H1 (cell line): Measurements from ENCODE around the gene BACE2. TPM values are rescaled to one million over a fixed set of nuclear protein-coding genes. Genes with fewer than 3 reads are reported as not detected.

Source experiments
- CTCF ChIA-PET: fragments of 300-600 bp; sonication (Branson Sonifier 250); formaldehyde crosslinking; loops from one replicate; lab custom pipeline; 2021; ENCODE audit not compliant: partially characterized antibody; lab: Charles Lee
- POLR2A ChIA-PET: fragments of 300-600 bp; sonication (Branson Sonifier 250); formaldehyde crosslinking; loops from one replicate; lab custom pipeline; 2021; ENCODE audit warnings: inconsistent platforms; ENCODE audit not compliant: partially characterized antibody; lab: Charles Lee
- DNase-seq, 2 experiments: peaks; one replicate each; pipeline versions ENCODE4 v3.0.0 to v3.0.0-alpha.2; 2010 to 2022; ENCODE audit warnings: low spot score in 2 of 2, low read depth in 1 of 2, mixed read lengths in 1 of 2
- FAIRE-seq: peaks from 2 replicates; lab custom pipeline; 2011; peaks lifted over from hg19 to GRCh38; lab: Jason Lieb, UNC
- H2AFZ ChIP-seq: 2 replicates; pipeline ENCODE4 v1.8.1; 2012; ENCODE audit warnings: low read length, inconsistent platforms
- H2AK5ac ChIP-seq: 2 replicates; pipeline ENCODE4 v1.6.1; 2013; ENCODE audit warnings: low read depth, low read length
- H2BK120ac ChIP-seq: replicated peaks from 2 replicates; pipeline ENCODE3; 2013; ENCODE audit warnings: low read depth, low read length, inconsistent platforms
- H2BK12ac ChIP-seq: 2 replicates; pipeline ENCODE4 v1.6.1; 2013; ENCODE audit warnings: low read depth, low read length
- H2BK15ac ChIP-seq: 2 replicates; pipeline ENCODE4 v1.6.1; 2013; ENCODE audit warnings: low read length
- H2BK20ac ChIP-seq: 2 replicates; pipeline ENCODE4 v1.6.1; 2013; ENCODE audit warnings: low read length
- H2BK5ac ChIP-seq: 2 replicates; pipeline ENCODE4 v1.6.1; 2013; ENCODE audit warnings: low read depth, low read length
- H3K14ac ChIP-seq: 2 replicates; pipeline ENCODE4 v1.6.1; 2013; ENCODE audit warnings: inconsistent platforms; ENCODE audit not compliant: insufficient read length
- H3K18ac ChIP-seq: 2 replicates; pipeline ENCODE4 v1.6.1; 2013; ENCODE audit warnings: low read length; ENCODE audit errors: extremely low read depth
- H3K23ac ChIP-seq: 2 replicates; pipeline ENCODE4 v1.6.1; 2013; ENCODE audit warnings: inconsistent platforms; ENCODE audit not compliant: insufficient read length
- H3K23me2 ChIP-seq: 2 replicates; pipeline ENCODE4 v1.6.1; 2013; ENCODE audit warnings: low read depth, low read length
- H3K27ac ChIP-seq: 2 replicates; pipeline ENCODE4 v1.6.1; 2011; ENCODE audit warnings: low read depth, low read length, inconsistent platforms
- H3K27me3 ChIP-seq, 4 experiments: replicated peaks in 1 of 4; 1 replicate in 1 of 4; 2 replicates in 3 of 4; pipeline versions ENCODE4 v1.6.1 to v1.8.1; 2011 to 2013; ENCODE audit warnings: low read length in 3 of 4, mild to moderate bottlenecking in 3 of 4, inconsistent platforms in 2 of 4, mixed read lengths in 2 of 4, moderate library complexity in 1 of 4; ENCODE audit not compliant: control insufficient read depth in 3 of 4, insufficient read depth in 3 of 4; ENCODE audit errors: extremely low read depth in 1 of 4
- H3K36me3 ChIP-seq, 4 experiments: 2 replicates each; pipeline versions ENCODE4 v1.6.1 to v1.8.1; 2011 to 2013; ENCODE audit warnings: mild to moderate bottlenecking in 4 of 4, low read length in 3 of 4, moderate library complexity in 2 of 4, control low read depth in 1 of 4, inconsistent platforms in 1 of 4; ENCODE audit not compliant: insufficient read depth in 4 of 4, control insufficient read depth in 2 of 4
- H3K4ac ChIP-seq: replicated peaks from 2 replicates; pipeline ENCODE3; 2013; ENCODE audit warnings: low read length, low read depth, mixed read lengths, inconsistent platforms; ENCODE audit not compliant: insufficient read length
- H3K4me1 ChIP-seq, 4 experiments: replicated peaks in 1 of 4; 1 replicate in 1 of 4; 2 replicates in 3 of 4; pipeline versions ENCODE4 v1.6.1 to v1.8.1; 2011 to 2013; ENCODE audit warnings: low read length in 3 of 4, inconsistent platforms in 2 of 4, mixed read lengths in 1 of 4; ENCODE audit not compliant: insufficient read depth in 4 of 4, control insufficient read depth in 3 of 4
- H3K4me2 ChIP-seq, 2 experiments: 2 replicates each; pipeline versions ENCODE4 v1.6.1 to v1.8.1; 2011 to 2013; ENCODE audit warnings: low read depth in 2 of 2, low read length in 2 of 2, control low read depth in 1 of 2, inconsistent platforms in 1 of 2, mild to moderate bottlenecking in 1 of 2; ENCODE audit not compliant: insufficient read depth in 1 of 2
- H3K4me3 ChIP-seq, 4 experiments: fragments of 200-600, 300-600 bp in 1 of 4; sonication (generic), shearing (Covaris generic), sonication (Bioruptor Twin) in 1 of 4; 2 replicates each; pipeline versions ENCODE4 v1.5.1 to v1.8.1; 2011 to 2016; ENCODE audit warnings: low read length in 4 of 4, low read depth in 3 of 4, control low read depth in 2 of 4, inconsistent platforms in 2 of 4, mild to moderate bottlenecking in 2 of 4, mixed read lengths in 1 of 4, moderate library complexity in 1 of 4; ENCODE audit not compliant: insufficient read depth in 2 of 4; ENCODE audit errors: extremely low read depth in 1 of 4
- H3K56ac ChIP-seq: replicated peaks from 2 replicates; pipeline ENCODE3; 2013; ENCODE audit warnings: low read depth, mild to moderate bottlenecking, mixed read lengths, low read length, inconsistent platforms; ENCODE audit not compliant: insufficient read length
- H3K79me1 ChIP-seq: 2 replicates; pipeline ENCODE4 v1.6.1; 2013; ENCODE audit warnings: low read depth, low read length, control low read depth
- H3K79me2 ChIP-seq, 2 experiments: 2 replicates each; pipeline versions ENCODE4 v1.6.1 to v1.8.1; 2012 to 2013; ENCODE audit warnings: low read length in 2 of 2, mild to moderate bottlenecking in 2 of 2, inconsistent platforms in 1 of 2; ENCODE audit not compliant: insufficient read depth in 2 of 2, control insufficient read depth in 1 of 2
- H3K9ac ChIP-seq, 4 experiments: replicated peaks in 1 of 4; 1 replicate in 1 of 4; 2 replicates in 3 of 4; pipeline versions ENCODE4 v1.6.1 to v1.8.1; 2011 to 2013; ENCODE audit warnings: low read depth in 3 of 4, low read length in 3 of 4, control low read depth in 2 of 4, mild to moderate bottlenecking in 2 of 4, moderate library complexity in 2 of 4, inconsistent platforms in 1 of 4; ENCODE audit errors: extremely low read depth in 1 of 4
- H3K9me3 ChIP-seq, 2 experiments: 2 replicates each; pipeline versions ENCODE4 v1.6.1 to v1.8.1; 2012 to 2013; ENCODE audit warnings: mild to moderate bottlenecking in 2 of 2, moderate library complexity in 2 of 2, control low read depth in 1 of 2, inconsistent platforms in 1 of 2, low read depth in 1 of 2, low read length in 1 of 2, mixed read lengths in 1 of 2; ENCODE audit not compliant: insufficient read depth in 2 of 2
- H4K20me1 ChIP-seq, 2 experiments: replicated peaks in 1 of 2; 2 replicates each; pipeline versions ENCODE3 to v1.8.1; 2011 to 2013; ENCODE audit warnings: inconsistent platforms in 2 of 2, low read length in 2 of 2, mild to moderate bottlenecking in 1 of 2; ENCODE audit not compliant: insufficient read depth in 2 of 2, control insufficient read depth in 1 of 2
- H4K5ac ChIP-seq: 2 replicates; pipeline ENCODE4 v1.6.1; 2013; ENCODE audit warnings: low read length, low read depth, mixed read lengths, inconsistent platforms; ENCODE audit not compliant: insufficient read length
- H4K8ac ChIP-seq: 2 replicates; pipeline ENCODE4 v1.8.0; 2013; ENCODE audit warnings: mild to moderate bottlenecking, moderate library complexity, low read length, inconsistent platforms; ENCODE audit not compliant: insufficient read depth; ENCODE audit errors: extremely low read depth
- H4K91ac ChIP-seq: replicated peaks from 2 replicates; pipeline ENCODE3; 2013; ENCODE audit warnings: low read length, mixed read lengths, inconsistent platforms; ENCODE audit not compliant: insufficient read length
- ATF3 ChIP-seq: IDR thresholded peaks from 2 replicates; pipeline ENCODE4 v1.6.1; 2011; ENCODE audit warnings: low read depth, mild to moderate bottlenecking, low read length; ENCODE audit not compliant: insufficient read depth
- GABPA ChIP-seq: IDR thresholded peaks from 2 replicates; pipeline ENCODE4 v1.6.1; 2011; ENCODE audit warnings: mild to moderate bottlenecking, low read length, moderate library complexity, borderline replicate concordance; ENCODE audit not compliant: insufficient read depth
- MAFK ChIP-seq: IDR thresholded peaks from 2 replicates; pipeline ENCODE4 v1.6.1; 2012; ENCODE audit warnings: low read depth, mild to moderate bottlenecking, improper control_type of control experiment, low read length
- PHF8 ChIP-seq: fragments of 200-600 bp; sonication (generic); conservative IDR thresholded peaks from 2 replicates; pipeline ENCODE4 v1.7.1; 2012; ENCODE audit warnings: low read depth, mild to moderate bottlenecking, inconsistent platforms, low read length, moderate library complexity
- RBBP5 ChIP-seq: IDR thresholded peaks from 2 replicates; pipeline ENCODE4 v1.7.1; 2012; ENCODE audit warnings: low read depth, mild to moderate bottlenecking, inconsistent platforms, low read length, moderate library complexity, borderline replicate concordance
- SP2 ChIP-seq: IDR thresholded peaks from 2 replicates; pipeline ENCODE4 v1.6.1; 2012; ENCODE audit warnings: mild to moderate bottlenecking, low read length, inconsistent platforms
- TAF7 ChIP-seq: optimal IDR thresholded peaks from 2 replicates; pipeline ENCODE3; 2011; ENCODE audit warnings: low read depth, mild to moderate bottlenecking, inconsistent platforms, low read length, moderate library complexity, borderline replicate concordance
- TBP ChIP-seq: IDR thresholded peaks from 2 replicates; pipeline ENCODE4 v1.6.1; 2011; ENCODE audit warnings: low read depth, low read length, improper control_type of control experiment
- TCF12 ChIP-seq: IDR thresholded peaks from 2 replicates; pipeline ENCODE4 v1.6.1; 2011; ENCODE audit warnings: low read depth, mild to moderate bottlenecking, low read length
- USF2 ChIP-seq: IDR thresholded peaks from 2 replicates; pipeline ENCODE4 v1.6.1; 2011; ENCODE audit warnings: low read length, improper control_type of control experiment
- YY1 ChIP-seq: IDR thresholded peaks from 2 replicates; pipeline ENCODE4 v1.6.1; 2011; ENCODE audit warnings: low read depth, mild to moderate bottlenecking, low read length
- WGBS, 2 experiments: shearing (Covaris generic) in 1 of 2; methylation state at CpG; one replicate each; pipeline versions ENCODE4 v1.1.6 to v1.1.7; 2013 to 2015; ENCODE audit warnings: low lambda C conversion rate in 2 of 2, mixed read lengths in 2 of 2, inconsistent platforms in 1 of 2, low coverage in 1 of 2, missing lambda C conversion rate in 1 of 2; ENCODE audit not compliant: insufficient replicate concordance in 2 of 2, insufficient coverage in 1 of 2, insufficient read length in 1 of 2; ENCODE audit errors: extremely low coverage in 1 of 2, missing lambda C conversion rate in 1 of 2; 5-methylcytosine and 5-hydroxymethylcytosine counted together
- polyA plus RNA-seq, 7 experiments: library from polyadenylated mRNA; depleted of rRNA in 3 of 7; stranded (reverse) in 5 of 7; unstranded in 2 of 7; fragments of >200 nt in 5 of 7; fragments of 200-250 nt in 2 of 7; gene quantifications; 1 replicate in 5 of 7; 2 replicates in 1 of 7; 4 replicates in 1 of 7; pipeline versions ENCODE4 v1.2.1 to v1.2.3, GENCODE V29; 2011 to 2013; ENCODE audit warnings: missing spikeins in 2 of 7, mixed read lengths in 2 of 7
- total RNA-seq: library from RNA; stranded (reverse); fragmentation: NEBNext Ultra II Directional; extraction: Animal tissue kit (Norgen Biotek cat#: 25700); gene quantifications from 2 replicates; pipeline ENCODE4 v1.2.1, GENCODE V29; 2021

The BACE2 gene
- total and polyA plus RNA-seq, 2 of the 8 experiments (the other 6 are each of a cell fraction or from before 2014, with no cell fraction given), result 8.1 to 10.9 TPM

- Histone ChIP-seq H2BK5ac (no peak overlapping the region), H2BK120ac (no peak overlapping the region), H3K23me2 (no peaks in the 10 kb centered on the region), H3K23ac (no peak overlapping the region), H4K20me1 (no peaks in the 10 kb centered on the region), H3K27ac (no peak overlapping the region), H2AK5ac (no peak overlapping the region), H3K4me3 (no peak overlapping the region), H2BK20ac (no peak overlapping the region), H2AFZ (no peak overlapping the region), H3K9me3 (peaks cover 0 to 7% of the 10 kb centered on the region in 2 experiments; a peak in 3 of 4 replicates), H2BK15ac (no peak overlapping the region), H2BK12ac (no peak overlapping the region), H3K4me2 (no peak overlapping the region), H4K91ac (no peak overlapping the region), H3K27me3 (no peaks in the 10 kb centered on the region), H3K4ac (no peak overlapping the region), H3K79me1 (no peaks in the 10 kb centered on the region), H3K18ac (no peak overlapping the region), H3K56ac (no peak overlapping the region), H3K14ac (no peak overlapping the region), H3K4me1 (no peaks in the 10 kb centered on the region), H3K36me3 (no peaks in the 10 kb centered on the region), H4K5ac (no peak overlapping the region), H3K9ac (no peak overlapping the region), H3K79me2 (no peaks in the 10 kb centered on the region), H4K8ac (no peak overlapping the region)
- no peak for FAIRE-seq
- ChIA-PET POLR2A (no interaction called here), CTCF (interaction anchor here (9.7 kb wide), 1 partner anchor 18 kb away, joined by 81 read pairs; the partner anchor contains the start of gene BACE2)
- no peak for DNase-seq
- 83% methylated on average over 9 of the region's 9 CpGs; no CpG with 5 or more reads in 1 of the 2 experiments for WGBS, 2 experiments
- TF ChIP-seq YY1 (no peak), USF2 (no peak), PHF8 (no peak), RBBP5 (no peak), TCF12 (no peak), MAFK (no peak), SP2 (no peak), TBP (no peak), GABPA (no peak), ATF3 (no peak), TAF7 (no peak)
These were observed 19.0 kb downstream of the BACE2 start for GRCh38 chr21:41186755-41187536.
